H1 (cell line): ENCODE results near the gene TEF. TPM values are rescaled to one million over a fixed set of nuclear protein-coding genes. Genes with fewer than 3 reads are reported as not detected.

Source experiments
- ATF3 ChIP-seq: IDR thresholded peaks from 2 replicates; pipeline ENCODE4 v1.6.1; 2011; ENCODE audit warnings: low read depth, mild to moderate bottlenecking, low read length; ENCODE audit not compliant: insufficient read depth
- JUN ChIP-seq: IDR thresholded peaks from 2 replicates; pipeline ENCODE4 v1.6.1; 2011; ENCODE audit warnings: low read depth, mild to moderate bottlenecking, improper control_type of control experiment, low read length
- KDM4A ChIP-seq: IDR thresholded peaks from one replicate; pipeline ENCODE4 v1.7.1; 2012; ENCODE audit warnings: low read depth, mild to moderate bottlenecking, moderate library complexity, low read length, inconsistent platforms; ENCODE audit not compliant: severe bottlenecking
- NANOG ChIP-seq: IDR thresholded peaks from 2 replicates; pipeline ENCODE4 v1.6.1; 2011; ENCODE audit warnings: low read length, low read depth, mild to moderate bottlenecking, inconsistent platforms; ENCODE audit not compliant: insufficient read depth, poor library complexity, severe bottlenecking
- NRF1 ChIP-seq: IDR thresholded peaks from 2 replicates; pipeline ENCODE4 v1.6.1; 2011; ENCODE audit warnings: mild to moderate bottlenecking, low read depth, low read length, improper control_type of control experiment
- SP2 ChIP-seq: IDR thresholded peaks from 2 replicates; pipeline ENCODE4 v1.6.1; 2012; ENCODE audit warnings: mild to moderate bottlenecking, low read length, inconsistent platforms
- SUZ12 ChIP-seq: fragments of 200-600 bp; sonication (generic); IDR thresholded peaks from 2 replicates; pipeline ENCODE4 v1.6.1; 2012; ENCODE audit warnings: mild to moderate bottlenecking, inconsistent platforms, low read length, moderate library complexity, mixed read lengths
- TEAD4 ChIP-seq: IDR thresholded peaks from 2 replicates; pipeline ENCODE4 v1.6.1; 2012; ENCODE audit warnings: low read depth, low read length, inconsistent platforms, mixed read lengths
- polyA plus RNA-seq, 7 experiments: library from polyadenylated mRNA; depleted of rRNA in 3 of 7; stranded (reverse) in 5 of 7; unstranded in 2 of 7; fragments of >200 nt in 5 of 7; fragments of 200-250 nt in 2 of 7; gene quantifications; 1 replicate in 5 of 7; 2 replicates in 1 of 7; 4 replicates in 1 of 7; pipeline versions ENCODE4 v1.2.1 to v1.2.3, GENCODE V29; 2011 to 2013; ENCODE audit warnings: missing spikeins in 2 of 7, mixed read lengths in 2 of 7
- total RNA-seq: library from RNA; stranded (reverse); fragmentation: NEBNext Ultra II Directional; extraction: Animal tissue kit (Norgen Biotek cat#: 25700); gene quantifications from 2 replicates; pipeline ENCODE4 v1.2.1, GENCODE V29; 2021

TEF gene
- total and polyA plus RNA-seq, 2 of the 8 experiments (the other 6 are each of a cell fraction or from before 2014, with no cell fraction given), result 7.4 to 9.0 TPM

DNA sequence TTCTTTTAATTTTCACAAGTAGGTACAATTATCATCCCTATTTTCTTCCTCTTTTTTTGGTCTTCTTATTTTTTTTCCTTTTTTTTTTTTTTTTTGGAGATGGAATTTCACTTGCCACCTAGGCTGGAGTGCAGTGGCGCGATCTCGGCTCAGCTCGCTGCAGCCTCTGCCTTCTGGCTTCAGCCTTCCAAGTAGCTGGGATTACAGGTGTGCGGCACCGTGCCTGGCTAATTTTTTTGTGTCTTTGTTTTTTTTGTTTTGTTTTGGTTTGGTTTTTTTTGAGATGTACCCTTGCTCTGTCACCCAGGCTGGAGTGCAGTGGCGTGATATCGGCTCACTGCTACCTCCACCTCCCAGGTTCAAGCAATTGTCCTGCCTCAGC, 48.2 kb downstream of the TEF start (continued):
- TF ChIP-seq KDM4A (no peak), TEAD4 (no peak), NANOG (no peak), SUZ12 (no peak), NRF1 (no peak), SP2 (no peak), JUN (no peak), ATF3 (no peak)
